Measurements from ENCODE around the gene TMEM87B. TPM values are rescaled to one million over a fixed set of nuclear protein-coding genes. Genes with fewer than 3 reads are reported as not detected.

TMEM87B gene
- total and polyA plus RNA-seq, 2 of the 8 experiments (the other 6 are each of a cell fraction or from before 2014, with no cell fraction given), result 7.2 to 9.0 TPM

- Histone ChIP-seq H4K91ac (replicated peaks; ENCODE audit: insufficient read length, low read length) (no peak overlapping the region), H3K4me3 (ENCODE audit: extremely low read depth in 1 of 4, insufficient read depth in 2 of 4, low read depth in 3 of 4, low read length in 4 of 4) (no peak overlapping the region), H3K23me2 (ENCODE audit: low read depth, low read length) (peaks cover 10% of the 10 kb centered on the region; the same call in 1 of the 2 replicates), H3K79me1 (ENCODE audit: low read depth, low read length) (no peaks in the 10 kb centered on the region), H2BK5ac (ENCODE audit: low read depth, low read length) (no peak overlapping the region), H2BK120ac (replicated peaks; ENCODE audit: low read depth, low read length) (no peak overlapping the region), H2BK15ac (ENCODE audit: low read length) (no peak overlapping the region), H3K36me3 (ENCODE audit: control insufficient read depth in 2 of 4, insufficient read depth in 4 of 4, low read length in 3 of 4) (no peaks in the 10 kb centered on the region), H2BK20ac (ENCODE audit: low read length) (no peak overlapping the region), H4K20me1 (replicated peaks in 1 of 2; ENCODE audit: control insufficient read depth in 1 of 2, insufficient read depth in 2 of 2, low read length in 2 of 2) (no peaks in the 10 kb centered on the region), H4K5ac (ENCODE audit: insufficient read length, low read depth, low read length) (no peak overlapping the region), H3K56ac (replicated peaks; ENCODE audit: insufficient read length, low read depth, low read length) (no peak overlapping the region), H3K4ac (replicated peaks; ENCODE audit: insufficient read length, low read depth, low read length) (no peak overlapping the region), H3K23ac (ENCODE audit: insufficient read length) (no peak overlapping the region), H3K27ac (ENCODE audit: low read depth, low read length) (no peak overlapping the region), H3K4me2 (ENCODE audit: insufficient read depth in 1 of 2, low read depth in 2 of 2, low read length in 2 of 2) (no peak overlapping the region), H2AFZ (ENCODE audit: low read length) (no peak overlapping the region), H3K79me2 (ENCODE audit: control insufficient read depth in 1 of 2, insufficient read depth in 2 of 2, low read length in 2 of 2) (no peaks in the 10 kb centered on the region), H3K9ac (replicated peaks in 1 of 4; ENCODE audit: extremely low read depth in 1 of 4, low read depth in 3 of 4, low read length in 3 of 4) (no peak overlapping the region), H2BK12ac (ENCODE audit: low read depth, low read length) (no peak overlapping the region), H3K18ac (ENCODE audit: extremely low read depth, low read length) (no peak overlapping the region), H3K27me3 (replicated peaks in 1 of 4; ENCODE audit: control insufficient read depth in 3 of 4, extremely low read depth in 1 of 4, insufficient read depth in 3 of 4, low read length in 3 of 4) (peaks cover 25 to 48% (median 39%) of the 10 kb centered on the region in 4 experiments), H3K4me1 (replicated peaks in 1 of 4; ENCODE audit: control insufficient read depth in 3 of 4, insufficient read depth in 4 of 4, low read length in 3 of 4) (peaks cover 0 to 6% (median 5%) of the 10 kb centered on the region in 4 experiments; a peak in 4 of 7 replicates), H4K8ac (ENCODE audit: extremely low read depth, insufficient read depth, low read length) (no peak overlapping the region), H3K14ac (ENCODE audit: insufficient read length) (no peak overlapping the region), H3K9me3 (ENCODE audit: insufficient read depth in 2 of 2, low read depth in 1 of 2, low read length in 1 of 2) (no peaks in the 10 kb centered on the region; a peak in 1 of 4 replicates), H2AK5ac (ENCODE audit: low read depth, low read length) (no peak overlapping the region)
- ChIA-PET CTCF (ENCODE audit: partially characterized antibody) (interaction anchor here (1.0 to 2.5 kb wide), 3 partner anchors 15 to 126 kb away, joined by 3 to 12 read pairs (median 3); no protein-coding TSS in a partner anchor), POLR2A (ENCODE audit: partially characterized antibody) (no interaction called here)
- no peak for DNase-seq (ENCODE audit: low read depth in 1 of 2, low spot score in 2 of 2)
- FAIRE-seq, result no peak
- WGBS, 2 experiments (ENCODE audit: extremely low coverage in 1 of 2, insufficient coverage in 1 of 2, insufficient read length in 1 of 2, insufficient replicate concordance in 2 of 2, low coverage in 1 of 2, low lambda C conversion rate in 2 of 2, missing lambda C conversion rate in 1 of 2), result 88% methylated on average over 5 of the region's 5 CpGs; no CpG with 5 or more reads in 1 of the 2 experiments
- TF ChIP-seq JUN (IDR thresholded peaks at IDR 0.05; ENCODE audit: low read depth, low read length), result no peak
- TF ChIP-seq CREB1 (IDR thresholded peaks at IDR 0.05), result no peak
- TF ChIP-seq SP4 (IDR thresholded peaks at IDR 0.05; ENCODE audit: low read length), result no peak
- TF ChIP-seq EZH2 (IDR thresholded peaks at IDR 0.05; ENCODE audit: low read depth, low read length, severe bottlenecking), result no peak
- TF ChIP-seq HDAC2 (IDR thresholded peaks at IDR 0.05; ENCODE audit: borderline replicate concordance in 1 of 2, low read depth in 2 of 2, low read length in 2 of 2), result no peak
- TF ChIP-seq CEBPB (IDR thresholded peaks at IDR 0.05; ENCODE audit: low read depth, low read length), result no peak
- no peak for TF ChIP-seq NRF1 (IDR thresholded peaks at IDR 0.05; ENCODE audit: low read depth, low read length)
- no peak for TF ChIP-seq HDAC6 (IDR thresholded peaks at IDR 0.05; ENCODE audit: low read depth, low read length)
- no peak for TF ChIP-seq CTBP2 (IDR thresholded peaks at IDR 0.05; ENCODE audit: borderline replicate concordance, insufficient read depth, insufficient read length, low read length)
- no peak for TF ChIP-seq CTCF (IDR thresholded peaks at IDR 0.05; ENCODE audit: control extremely low read depth in 1 of 3, insufficient read depth in 1 of 3, low read depth in 1 of 3, low read length in 3 of 3)
- TF ChIP-seq SRF (IDR thresholded peaks at IDR 0.05; ENCODE audit: low read depth, low read length), result no peak
- no peak for TF ChIP-seq POLR2AphosphoS5 (IDR thresholded peaks at IDR 0.05; ENCODE audit: low read depth, low read length)
These were observed 81.0 kb downstream of the TMEM87B start for GRCh38 chr2:112136096-112136495.

Data from H1 (cell line).